GM12892 (cell line): Measurements from ENCODE around the gene CPLANE1.

ENCODE experiments used
- POLR2A ChIP-seq: IDR thresholded peaks from 2 replicates; pipeline ENCODE4 v1.6.1; 2011; ENCODE audit warnings: low read depth, low read length, control low read depth
- POLR2AphosphoS5 ChIP-seq: IDR thresholded peaks from 2 replicates; pipeline ENCODE4 v1.6.1; 2011; ENCODE audit warnings: low read depth, low read length, control low read depth

GRCh38 chr5:37103302-37103701, 145.9 kb downstream of the CPLANE1 start:
- TF ChIP-seq POLR2AphosphoS5 = no peak
- no peak for TF ChIP-seq POLR2A
